ENCODE results near the gene PTPRE.

DNA sequence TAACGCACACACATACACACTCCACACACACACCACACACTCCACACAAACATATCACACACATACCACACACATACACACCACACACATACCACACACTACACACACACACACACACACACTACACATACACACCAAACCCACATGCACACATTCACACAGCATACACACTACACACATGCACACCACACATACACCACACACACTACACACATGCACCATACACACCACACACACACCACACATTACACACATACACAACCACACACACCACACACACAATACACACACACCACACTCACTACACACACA lies 153.0 kb downstream of the PTPRE start:
- TF ChIP-seq, protein P1, sequence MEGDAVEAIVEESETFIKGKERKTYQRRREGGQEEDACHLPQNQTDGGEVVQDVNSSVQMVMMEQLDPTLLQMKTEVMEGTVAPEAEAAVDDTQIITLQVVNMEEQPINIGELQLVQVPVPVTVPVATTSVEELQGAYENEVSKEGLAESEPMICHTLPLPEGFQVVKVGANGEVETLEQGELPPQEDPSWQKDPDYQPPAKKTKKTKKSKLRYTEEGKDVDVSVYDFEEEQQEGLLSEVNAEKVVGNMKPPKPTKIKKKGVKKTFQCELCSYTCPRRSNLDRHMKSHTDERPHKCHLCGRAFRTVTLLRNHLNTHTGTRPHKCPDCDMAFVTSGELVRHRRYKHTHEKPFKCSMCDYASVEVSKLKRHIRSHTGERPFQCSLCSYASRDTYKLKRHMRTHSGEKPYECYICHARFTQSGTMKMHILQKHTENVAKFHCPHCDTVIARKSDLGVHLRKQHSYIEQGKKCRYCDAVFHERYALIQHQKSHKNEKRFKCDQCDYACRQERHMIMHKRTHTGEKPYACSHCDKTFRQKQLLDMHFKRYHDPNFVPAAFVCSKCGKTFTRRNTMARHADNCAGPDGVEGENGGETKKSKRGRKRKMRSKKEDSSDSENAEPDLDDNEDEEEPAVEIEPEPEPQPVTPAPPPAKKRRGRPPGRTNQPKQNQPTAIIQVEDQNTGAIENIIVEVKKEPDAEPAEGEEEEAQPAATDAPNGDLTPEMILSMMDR (IDR thresholded peaks at IDR 0.05): no peak
- no peak for TF ChIP-seq POLR2A (IDR thresholded peaks at IDR 0.05)

Data from upper lobe of left lung (tissue), 4 donors.